ENCODE measurements around the gene HOXA6. TPM values are rescaled to one million over a fixed set of nuclear protein-coding genes. Genes with fewer than 3 reads are reported as not detected.

The HOXA6 gene
- total RNA-seq, 1 experiment from 2014 or later, result 12.7 TPM

DNA sequence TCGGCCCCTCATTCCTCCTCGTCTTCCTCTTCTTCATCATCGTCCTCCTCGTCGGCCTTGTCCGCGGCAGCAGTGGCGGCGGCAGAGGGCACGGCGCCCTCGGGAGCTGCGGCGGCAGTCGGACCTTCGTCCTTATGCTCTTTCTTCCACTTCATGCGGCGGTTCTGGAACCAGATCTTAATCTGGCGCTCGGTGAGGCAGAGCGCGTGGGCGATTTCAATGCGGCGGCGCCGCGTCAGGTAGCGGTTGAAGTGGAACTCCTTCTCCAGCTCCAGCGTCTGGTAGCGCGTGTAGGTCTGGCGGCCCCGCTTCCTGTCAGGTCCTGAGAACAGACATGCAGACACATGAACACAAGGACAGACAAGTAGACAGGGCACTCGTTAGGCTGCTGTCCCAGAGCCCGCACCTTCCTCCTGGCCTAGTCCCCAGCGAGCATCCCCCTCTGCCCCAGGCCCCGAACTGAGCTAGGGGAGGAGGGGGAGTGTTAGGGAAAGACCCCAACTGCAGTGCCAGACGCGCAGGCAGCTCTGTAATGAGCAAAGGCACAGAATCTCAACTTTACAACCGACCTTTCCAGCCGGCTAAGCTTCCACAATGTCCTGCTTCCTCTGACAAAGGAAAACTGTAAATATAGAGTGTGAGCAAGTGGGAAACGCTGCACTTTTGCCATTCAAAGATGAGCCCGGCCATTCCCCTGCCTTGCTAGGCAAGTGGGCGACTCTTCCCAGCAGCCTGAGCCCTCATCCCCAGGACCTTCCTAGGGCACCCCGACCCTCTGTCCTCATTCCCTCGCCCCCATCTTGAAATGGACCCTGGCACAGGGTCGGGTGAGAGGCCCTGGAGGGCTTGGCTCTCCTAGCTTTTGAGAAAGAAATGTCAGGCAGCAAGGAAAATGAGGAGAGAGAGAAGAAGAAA lies 7.6 kb upstream of the HOXA6 start:
- BruUV-seq (replicated peaks), result no TSS peak
- peak overlapping the region; percentile 91 for H3K27ac ChIP-seq (ENCODE audit: low read depth, low read length)
- H3K4me3 ChIP-seq (replicated peaks in 1 of 2; ENCODE audit: low read depth in 1 of 2, low read length in 2 of 2), result peak overlapping the region; percentile 70 to 88

GRCh38 chr7:27154369-27154768 lies 6.8 kb upstream of the HOXA6 start:
- BruUV-seq (replicated peaks), result TSS peak; percentile 11
- Histone ChIP-seq H3K9me3 (ENCODE audit: control insufficient read depth in 1 of 2, insufficient read depth in 1 of 2, low read depth in 1 of 2, low read length in 2 of 2) (no peaks in the 10 kb centered on the region), H3K27me3 (ENCODE audit: insufficient read depth, low read length) (no peaks in the 10 kb centered on the region), H3K79me2 (ENCODE audit: insufficient read depth, low read length) (peaks cover 35% of the 10 kb centered on the region), H2AFZ (ENCODE audit: low read depth, low read length, poor library complexity, severe bottlenecking) (no peak overlapping the region), H3K4me3 (replicated peaks in 1 of 2; ENCODE audit: low read depth in 1 of 2, low read length in 2 of 2) (no peak overlapping the region), H3K4me1 (ENCODE audit: control insufficient read depth in 1 of 2, insufficient read depth in 2 of 2, low read length in 2 of 2) (peaks cover 21 to 58% of the 10 kb centered on the region in 2 experiments), H3K36me3 (ENCODE audit: control insufficient read depth in 1 of 2, insufficient read depth in 2 of 2, low read length in 2 of 2) (no peaks in the 10 kb centered on the region), H3K27ac (ENCODE audit: low read depth, low read length) (0 out of 2 replicates have a peak overlapping the region, but pooled peaks have one; percentile 91), H3K4me2 (ENCODE audit: low read length) (no peak overlapping the region), H3K9ac (ENCODE audit: low read length) (no peak overlapping the region), H4K20me1 (ENCODE audit: insufficient read depth) (no peaks in the 10 kb centered on the region), H3K9me2 (ENCODE audit: insufficient read depth) (no peaks in the 10 kb centered on the region)
- POLR2A ChIA-PET, result no interaction called here
- RAD21 ChIA-PET (ENCODE audit: low non-redundant PET in 1 of 2, low total read pairs in 2 of 2, uncharacterized antibody in 2 of 2, unreplicated experiment in 2 of 2), result no interaction called here
- DNase-seq (ENCODE audit: low read depth, low spot score) (no peak), ATAC-seq (no peak)
- intact Hi-C loops (cut with micrococcal nuclease), result loop anchor here (5.0 kb wide), 1 partner anchor 302 kb away; no protein-coding TSS in a partner anchor
- CTCF ChIA-PET, result no interaction called here
- TF ChIP-seq JUND (IDR thresholded peaks at IDR 0.05) (no peak), POLR2AphosphoS5 (IDR thresholded peaks at IDR 0.05; ENCODE audit: low read depth, low read length) (no peak), ELF1 (IDR thresholded peaks at IDR 0.05; ENCODE audit: borderline replicate concordance, low read depth) (no peak), EZH2 (IDR thresholded peaks at IDR 0.05) (no peak), ATF3 (IDR thresholded peaks at IDR 0.05) (no peak), CTCF (IDR thresholded peaks at IDR 0.05 in 2 of 3, conservative IDR thresholded peaks at IDR 0.05 in 1 of 3; ENCODE audit: borderline replicate concordance in 1 of 3, insufficient read depth in 1 of 3, low read depth in 2 of 3, low read length in 2 of 3) (no peak), CEBPB (IDR thresholded peaks at IDR 0.05; ENCODE audit: low read depth) (no peak), EZH2phosphoT487 (IDR thresholded peaks at IDR 0.05; ENCODE audit: borderline replicate concordance) (no peak)
- TF ChIP-seq, protein P1, sequence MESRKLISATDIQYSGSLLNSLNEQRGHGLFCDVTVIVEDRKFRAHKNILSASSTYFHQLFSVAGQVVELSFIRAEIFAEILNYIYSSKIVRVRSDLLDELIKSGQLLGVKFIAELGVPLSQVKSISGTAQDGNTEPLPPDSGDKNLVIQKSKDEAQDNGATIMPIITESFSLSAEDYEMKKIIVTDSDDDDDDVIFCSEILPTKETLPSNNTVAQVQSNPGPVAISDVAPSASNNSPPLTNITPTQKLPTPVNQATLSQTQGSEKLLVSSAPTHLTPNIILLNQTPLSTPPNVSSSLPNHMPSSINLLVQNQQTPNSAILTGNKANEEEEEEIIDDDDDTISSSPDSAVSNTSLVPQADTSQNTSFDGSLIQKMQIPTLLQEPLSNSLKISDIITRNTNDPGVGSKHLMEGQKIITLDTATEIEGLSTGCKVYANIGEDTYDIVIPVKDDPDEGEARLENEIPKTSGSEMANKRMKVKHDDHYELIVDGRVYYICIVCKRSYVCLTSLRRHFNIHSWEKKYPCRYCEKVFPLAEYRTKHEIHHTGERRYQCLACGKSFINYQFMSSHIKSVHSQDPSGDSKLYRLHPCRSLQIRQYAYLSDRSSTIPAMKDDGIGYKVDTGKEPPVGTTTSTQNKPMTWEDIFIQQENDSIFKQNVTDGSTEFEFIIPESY (IDR thresholded peaks at IDR 0.05; ENCODE audit: extremely low read depth, insufficient replicate concordance, low read length), result no peak
- TF ChIP-seq, protein P2, sequence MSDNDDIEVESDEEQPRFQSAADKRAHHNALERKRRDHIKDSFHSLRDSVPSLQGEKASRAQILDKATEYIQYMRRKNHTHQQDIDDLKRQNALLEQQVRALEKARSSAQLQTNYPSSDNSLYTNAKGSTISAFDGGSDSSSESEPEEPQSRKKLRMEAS (IDR thresholded peaks at IDR 0.05), result no peak

More for the DNA sequence above, 7.6 kb upstream of the HOXA6 start:
- ChIA-PET RAD21 (ENCODE audit: low non-redundant PET in 1 of 2, low total read pairs in 2 of 2, uncharacterized antibody in 2 of 2, unreplicated experiment in 2 of 2) (no interaction called here), POLR2A (no interaction called here), CTCF (interaction anchor here (2.0 kb wide), 1 partner anchor 11 kb away, joined by 4 read pairs; no protein-coding TSS in a partner anchor)
- no peak overlapping the region for H2AFZ ChIP-seq (ENCODE audit: low read depth, low read length, poor library complexity, severe bottlenecking)
- peak overlapping the region; percentile 94 for H3K9ac ChIP-seq (ENCODE audit: low read length)
- TF ChIP-seq SIN3A (IDR thresholded peaks at IDR 0.05; ENCODE audit: low read depth) (no peak), CEBPB (IDR thresholded peaks at IDR 0.05; ENCODE audit: low read depth) (no peak), RAD21 (IDR thresholded peaks at IDR 0.05; ENCODE audit: low read depth) (no peak), EZH2phosphoT487 (IDR thresholded peaks at IDR 0.05; ENCODE audit: borderline replicate concordance) (no peak), ZNF274 (IDR thresholded peaks at IDR 0.05; ENCODE audit: low read depth, low read length) (no peak), POLR2AphosphoS5 (IDR thresholded peaks at IDR 0.05; ENCODE audit: low read depth, low read length) (no peak)
- TF ChIP-seq, protein P2 (IDR thresholded peaks at IDR 0.05), result no peak
- peaks cover 27% of the 10 kb centered on the region for H3K79me2 ChIP-seq (ENCODE audit: insufficient read depth, low read length)
- H3K4me2 ChIP-seq (ENCODE audit: low read length), result peak overlapping the region; percentile 100
- no peaks in the 10 kb centered on the region for H3K9me2 ChIP-seq (ENCODE audit: insufficient read depth)
- H3K36me3 ChIP-seq (ENCODE audit: control insufficient read depth in 1 of 2, insufficient read depth in 2 of 2, low read length in 2 of 2), result no peaks in the 10 kb centered on the region
- peaks cover 15 to 52% of the 10 kb centered on the region in 2 experiments for H3K4me1 ChIP-seq (ENCODE audit: control insufficient read depth in 1 of 2, insufficient read depth in 2 of 2, low read length in 2 of 2)
- ATAC-seq (no peak), DNase-seq (ENCODE audit: low read depth, low spot score) (no peak)
- intact Hi-C loops (cut with micrococcal nuclease), result loop anchor here (5.0 kb wide), 1 partner anchor 303 kb away; no protein-coding TSS in a partner anchor
- no peaks in the 10 kb centered on the region for H3K9me3 ChIP-seq (ENCODE audit: control insufficient read depth in 1 of 2, insufficient read depth in 1 of 2, low read depth in 1 of 2, low read length in 2 of 2)
- no peaks in the 10 kb centered on the region for H3K27me3 ChIP-seq (ENCODE audit: insufficient read depth, low read length)
- no peaks in the 10 kb centered on the region for H4K20me1 ChIP-seq (ENCODE audit: insufficient read depth)

Measured in HCT116 (cell line).